PFSK-1 (cell line): ENCODE measurements around the gene NSFL1C.
A peak's percentile ranks its signal among the peaks of the same experiment; 100 is the strongest.

Experiments
- FOXP2 ChIP-seq: optimal IDR thresholded peaks from 2 replicates; pipeline ENCODE3; 2011; ENCODE audit warnings: borderline replicate concordance, control low read depth, inconsistent platforms; ENCODE audit not compliant: insufficient read depth; ENCODE audit errors: extremely low read length, extremely low read depth
- POLR2AphosphoS5 ChIP-seq: IDR thresholded peaks from 2 replicates; pipeline ENCODE4 v1.6.1; 2012; ENCODE audit warnings: low read depth, mild to moderate bottlenecking, control low read depth, low read length, moderate library complexity
- SIN3A ChIP-seq: IDR thresholded peaks from 2 replicates; pipeline ENCODE4 v1.6.1; 2012; ENCODE audit warnings: mild to moderate bottlenecking, low read length, moderate library complexity, borderline replicate concordance; ENCODE audit not compliant: insufficient read depth
- TAF1 ChIP-seq: IDR thresholded peaks from 2 replicates; pipeline ENCODE4 v1.6.1; 2012; ENCODE audit warnings: low read length, control low read depth, borderline replicate concordance; ENCODE audit not compliant: insufficient read depth
- TF ChIP-seq, protein P1 (sequence below), 2 experiments: IDR thresholded peaks; 2 replicates each; pipeline versions ENCODE4 v1.6.1 to v1.8.0; 2011 to 2012; ENCODE audit warnings: low read depth in 2 of 2, low read length in 2 of 2, control low read depth in 1 of 2, inconsistent platforms in 1 of 2, mild to moderate bottlenecking in 1 of 2, moderate library complexity in 1 of 2; ENCODE audit not compliant: insufficient read depth in 1 of 2

The NSFL1C gene

DNA sequence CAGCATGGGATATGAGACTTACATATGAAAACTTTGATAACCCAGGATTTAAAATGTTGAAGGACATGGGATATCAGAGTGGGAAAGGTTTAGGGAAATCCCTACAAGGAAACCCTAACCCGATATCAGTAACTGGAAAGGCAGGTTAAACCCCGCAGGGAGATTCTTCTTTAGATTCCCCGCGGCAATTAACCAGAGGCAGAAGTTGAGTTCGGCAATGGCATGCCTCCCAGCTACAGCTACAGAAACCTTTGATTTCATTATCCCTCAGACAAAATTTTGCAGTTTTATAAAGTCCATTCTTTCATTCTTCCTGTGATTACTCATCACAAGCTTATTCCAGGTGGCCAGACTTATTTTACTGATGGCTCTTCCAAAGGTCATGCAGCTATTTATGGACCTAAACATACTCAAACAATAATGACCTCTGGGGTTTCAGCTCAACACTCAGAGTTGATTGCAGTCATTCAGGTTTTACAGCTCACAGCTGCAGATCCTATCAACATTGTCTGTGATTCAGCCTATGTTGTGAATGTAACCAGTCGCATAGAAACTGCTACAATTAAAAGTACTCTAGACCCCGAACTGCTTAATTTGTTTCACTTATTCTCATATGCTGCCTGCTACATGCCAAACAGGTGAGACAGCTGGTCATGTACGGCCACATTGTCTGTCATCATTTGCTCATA, 66.8 kb downstream of the NSFL1C start:
- TF ChIP-seq, protein P1, sequence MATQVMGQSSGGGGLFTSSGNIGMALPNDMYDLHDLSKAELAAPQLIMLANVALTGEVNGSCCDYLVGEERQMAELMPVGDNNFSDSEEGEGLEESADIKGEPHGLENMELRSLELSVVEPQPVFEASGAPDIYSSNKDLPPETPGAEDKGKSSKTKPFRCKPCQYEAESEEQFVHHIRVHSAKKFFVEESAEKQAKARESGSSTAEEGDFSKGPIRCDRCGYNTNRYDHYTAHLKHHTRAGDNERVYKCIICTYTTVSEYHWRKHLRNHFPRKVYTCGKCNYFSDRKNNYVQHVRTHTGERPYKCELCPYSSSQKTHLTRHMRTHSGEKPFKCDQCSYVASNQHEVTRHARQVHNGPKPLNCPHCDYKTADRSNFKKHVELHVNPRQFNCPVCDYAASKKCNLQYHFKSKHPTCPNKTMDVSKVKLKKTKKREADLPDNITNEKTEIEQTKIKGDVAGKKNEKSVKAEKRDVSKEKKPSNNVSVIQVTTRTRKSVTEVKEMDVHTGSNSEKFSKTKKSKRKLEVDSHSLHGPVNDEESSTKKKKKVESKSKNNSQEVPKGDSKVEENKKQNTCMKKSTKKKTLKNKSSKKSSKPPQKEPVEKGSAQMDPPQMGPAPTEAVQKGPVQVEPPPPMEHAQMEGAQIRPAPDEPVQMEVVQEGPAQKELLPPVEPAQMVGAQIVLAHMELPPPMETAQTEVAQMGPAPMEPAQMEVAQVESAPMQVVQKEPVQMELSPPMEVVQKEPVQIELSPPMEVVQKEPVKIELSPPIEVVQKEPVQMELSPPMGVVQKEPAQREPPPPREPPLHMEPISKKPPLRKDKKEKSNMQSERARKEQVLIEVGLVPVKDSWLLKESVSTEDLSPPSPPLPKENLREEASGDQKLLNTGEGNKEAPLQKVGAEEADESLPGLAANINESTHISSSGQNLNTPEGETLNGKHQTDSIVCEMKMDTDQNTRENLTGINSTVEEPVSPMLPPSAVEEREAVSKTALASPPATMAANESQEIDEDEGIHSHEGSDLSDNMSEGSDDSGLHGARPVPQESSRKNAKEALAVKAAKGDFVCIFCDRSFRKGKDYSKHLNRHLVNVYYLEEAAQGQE (IDR thresholded peaks at IDR 0.05; ENCODE audit: insufficient read depth in 1 of 2, low read depth in 2 of 2, low read length in 2 of 2), result peak in 1 of 2 experiments; percentile 52; a peak in 2 of 4 replicates
- TF ChIP-seq SIN3A (peak; percentile 32; the same call in 1 of the 2 replicates), TAF1 (peak; percentile 51; the same call in 1 of the 2 replicates)

GRCh38 chr20:1397710-1398109, 68.9 kb downstream of the NSFL1C start:
- TF ChIP-seq POLR2AphosphoS5, result no peak
- TF ChIP-seq TAF1, result no peak
- TF ChIP-seq, protein P1 (IDR thresholded peaks at IDR 0.05; ENCODE audit: insufficient read depth in 1 of 2, low read depth in 2 of 2, low read length in 2 of 2), result no peak
- TF ChIP-seq FOXP2, result no peak
- no peak for TF ChIP-seq SIN3A

DNA sequence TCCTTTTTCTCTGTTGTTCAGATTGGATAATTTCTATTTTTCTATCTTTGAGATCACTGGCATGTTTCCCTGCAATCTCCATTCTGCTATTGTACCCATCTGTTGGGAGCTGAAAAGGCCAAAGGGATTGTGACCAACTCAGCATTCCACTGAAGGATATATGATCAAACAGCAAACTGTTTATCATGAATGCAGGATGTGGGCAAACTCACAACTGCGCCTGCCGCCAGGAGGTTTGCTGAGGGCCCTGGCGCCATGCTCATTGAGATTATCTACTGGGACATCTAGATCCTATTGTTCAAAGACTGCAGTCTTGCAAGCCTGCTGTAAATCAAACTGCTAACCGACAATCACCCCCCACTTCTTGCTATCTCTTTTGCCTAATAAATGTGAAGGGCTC, 69.9 kb downstream of the NSFL1C start:
- TF ChIP-seq TAF1 (no peak), POLR2AphosphoS5 (no peak), FOXP2 (no peak), SIN3A (no peak)
- TF ChIP-seq, protein P1 (IDR thresholded peaks at IDR 0.05; ENCODE audit: insufficient read depth in 1 of 2, low read depth in 2 of 2, low read length in 2 of 2), result no peak

DNA sequence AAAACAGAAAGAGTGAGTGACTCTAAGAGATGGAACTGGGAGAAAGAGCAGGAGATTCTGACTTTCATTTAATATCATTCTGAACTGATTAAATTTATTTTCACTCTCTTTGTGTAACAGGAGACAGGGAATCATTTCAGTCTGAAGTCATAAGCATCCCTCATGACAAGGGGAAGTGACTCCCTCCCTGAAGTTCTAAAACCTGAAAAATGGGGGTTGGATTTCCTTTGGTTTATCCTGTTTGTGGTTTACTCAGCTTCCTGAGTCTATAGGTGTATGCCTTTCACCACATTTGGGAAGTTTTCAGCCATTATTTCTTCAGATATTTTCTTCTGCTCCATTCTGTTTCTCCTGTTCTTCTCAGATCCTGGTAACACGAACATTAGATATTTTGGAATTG, 70.4 kb downstream of the NSFL1C start:
- TF ChIP-seq, protein P1 (IDR thresholded peaks at IDR 0.05; ENCODE audit: insufficient read depth in 1 of 2, low read depth in 2 of 2, low read length in 2 of 2), result no peak
- TF ChIP-seq SIN3A (no peak), POLR2AphosphoS5 (no peak), TAF1 (no peak), FOXP2 (no peak)
